MM.1S (cell line): ENCODE results near the gene APOO.

Experiments
- DNase-seq: peaks from one replicate; pipeline ENCODE4 v3.0.0-alpha.2; 2015
- H2AFZ ChIP-seq: fragments of 300-600 bp; sonication (generic); 2 replicates; pipeline ENCODE4 v1.6.0; 2016; ENCODE audit warnings: antibody characterized with exemption, low read length
- H3F3A ChIP-seq: fragments of 300-600 bp; sonication (generic); 2 replicates; pipeline ENCODE4 v1.6.1; 2016; ENCODE audit warnings: mild to moderate bottlenecking, antibody characterized with exemption, low read length, moderate library complexity, mixed read lengths; ENCODE audit not compliant: insufficient read depth
- H3K27ac ChIP-seq: fragments of 300-600 bp; sonication (generic); 2 replicates; pipeline ENCODE4 v1.5.1; 2016; ENCODE audit warnings: mild to moderate bottlenecking, low read length
- H3K27me3 ChIP-seq: fragments of 300-600 bp; sonication (generic); replicated peaks from 2 replicates; pipeline ENCODE4 v1.6.0; 2016; ENCODE audit warnings: low read length; ENCODE audit not compliant: insufficient read depth
- H3K36me3 ChIP-seq: fragments of 300-600 bp; sonication (generic); replicated peaks from 2 replicates; pipeline ENCODE4 v1.6.1; 2016; ENCODE audit warnings: mild to moderate bottlenecking, low read length, mixed read lengths; ENCODE audit not compliant: insufficient read depth
- H3K4me1 ChIP-seq: fragments of 300-600 bp; sonication (generic); 2 replicates; pipeline ENCODE4 v1.6.1; 2016; ENCODE audit warnings: low read length, mixed read lengths
- H3K4me2 ChIP-seq: fragments of 300-600 bp; sonication (generic); 2 replicates; pipeline ENCODE4 v1.6.0; 2016; ENCODE audit warnings: low read depth, low read length
- H3K4me3 ChIP-seq: fragments of 300-600 bp; sonication (generic); 2 replicates; pipeline ENCODE4 v1.5.1; 2016; ENCODE audit warnings: low read length, mixed read lengths
- H3K79me2 ChIP-seq: fragments of 300-600 bp; sonication (generic); 2 replicates; pipeline ENCODE4 v1.6.1; 2016; ENCODE audit warnings: mixed run types, low read length, mixed read lengths
- H3K9ac ChIP-seq: fragments of 300-600 bp; sonication (generic); 2 replicates; pipeline ENCODE4 v1.6.1; 2016; ENCODE audit warnings: low read length, mixed read lengths
- H3K9me2 ChIP-seq: fragments of 300-600 bp; sonication (generic); replicated peaks from 2 replicates; pipeline ENCODE4 v1.6.1; 2016; ENCODE audit warnings: mild to moderate bottlenecking, low read length, mixed read lengths; ENCODE audit not compliant: insufficient read depth
- H3K9me3 ChIP-seq: fragments of 300-600 bp; sonication (generic); replicated peaks from 2 replicates; pipeline ENCODE4 v1.6.1; 2016; ENCODE audit warnings: mild to moderate bottlenecking, low read length, mixed read lengths; ENCODE audit not compliant: insufficient read depth
- H4K20me1 ChIP-seq: fragments of 300-600 bp; sonication (generic); 2 replicates; pipeline ENCODE4 v1.6.1; 2016; ENCODE audit warnings: mild to moderate bottlenecking, low read length, moderate library complexity, mixed read lengths; ENCODE audit not compliant: insufficient read depth
- EZH2 ChIP-seq: fragments of 300-600 bp; sonication (generic); optimal IDR thresholded peaks from 2 replicates; pipeline ENCODE3; 2017; ENCODE audit warnings: low read depth, mild to moderate bottlenecking, antibody characterized with exemption, low read length, mixed read lengths
- EZH2phosphoT487 ChIP-seq: fragments of 300-600 bp; sonication (generic); IDR thresholded peaks from 2 replicates; pipeline ENCODE4 v1.6.1; 2018; ENCODE audit warnings: antibody characterized with exemption, low read length
- TF ChIP-seq, protein P1 (sequence below): fragments of 300-600 bp; sonication (generic); IDR thresholded peaks from 2 replicates; pipeline ENCODE4 v1.5.1; 2016; ENCODE audit warnings: antibody characterized with exemption, low read length, mixed read lengths

APOO gene

DNA sequence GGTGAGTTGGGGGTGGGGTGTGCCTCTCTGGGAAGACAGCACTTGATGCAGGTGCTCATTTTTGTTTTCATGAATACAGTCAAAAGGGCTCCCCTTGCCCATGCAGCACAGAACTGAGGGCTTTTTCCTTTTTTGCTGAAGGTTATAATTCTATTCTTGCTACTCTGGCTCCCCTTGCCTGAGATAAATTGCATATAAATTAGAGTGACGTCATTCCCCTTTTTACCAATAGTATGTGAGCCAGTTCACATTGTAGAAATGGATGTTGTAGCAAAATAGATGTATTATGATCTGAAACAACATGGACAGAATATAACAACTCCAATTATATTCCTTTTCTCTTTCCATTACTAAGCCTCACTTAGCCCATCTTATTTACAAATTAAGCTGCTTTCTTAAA lies 28.4 kb upstream of the APOO start:
- no peak overlapping the region for H2AFZ ChIP-seq
- no peaks in the 10 kb centered on the region for H3K27me3 ChIP-seq
- no peaks in the 10 kb centered on the region for H3K36me3 ChIP-seq
- H4K20me1 ChIP-seq, result no peaks in the 10 kb centered on the region
- 0 out of 2 replicates have a peak, but pooled peaks cover 3% of the 10 kb centered on the region for H3K4me1 ChIP-seq
- DNase-seq, result no peak
- H3K9me3 ChIP-seq, result no peaks in the 10 kb centered on the region
- H3K9me2 ChIP-seq, result no peaks in the 10 kb centered on the region
- TF ChIP-seq EZH2phosphoT487, result no peak
- no peak for TF ChIP-seq EZH2
- TF ChIP-seq, protein P1, sequence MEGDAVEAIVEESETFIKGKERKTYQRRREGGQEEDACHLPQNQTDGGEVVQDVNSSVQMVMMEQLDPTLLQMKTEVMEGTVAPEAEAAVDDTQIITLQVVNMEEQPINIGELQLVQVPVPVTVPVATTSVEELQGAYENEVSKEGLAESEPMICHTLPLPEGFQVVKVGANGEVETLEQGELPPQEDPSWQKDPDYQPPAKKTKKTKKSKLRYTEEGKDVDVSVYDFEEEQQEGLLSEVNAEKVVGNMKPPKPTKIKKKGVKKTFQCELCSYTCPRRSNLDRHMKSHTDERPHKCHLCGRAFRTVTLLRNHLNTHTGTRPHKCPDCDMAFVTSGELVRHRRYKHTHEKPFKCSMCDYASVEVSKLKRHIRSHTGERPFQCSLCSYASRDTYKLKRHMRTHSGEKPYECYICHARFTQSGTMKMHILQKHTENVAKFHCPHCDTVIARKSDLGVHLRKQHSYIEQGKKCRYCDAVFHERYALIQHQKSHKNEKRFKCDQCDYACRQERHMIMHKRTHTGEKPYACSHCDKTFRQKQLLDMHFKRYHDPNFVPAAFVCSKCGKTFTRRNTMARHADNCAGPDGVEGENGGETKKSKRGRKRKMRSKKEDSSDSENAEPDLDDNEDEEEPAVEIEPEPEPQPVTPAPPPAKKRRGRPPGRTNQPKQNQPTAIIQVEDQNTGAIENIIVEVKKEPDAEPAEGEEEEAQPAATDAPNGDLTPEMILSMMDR, result no peak
- H3K79me2 ChIP-seq, result no peaks in the 10 kb centered on the region
- H3K4me2 ChIP-seq, result no peak overlapping the region
- no peak overlapping the region for H3K27ac ChIP-seq
- no peaks in the 10 kb centered on the region for H3F3A ChIP-seq
- H3K4me3 ChIP-seq, result no peak overlapping the region
- no peak overlapping the region for H3K9ac ChIP-seq

GRCh38 chrX:23935106-23935505 lies 27.4 kb upstream of the APOO start:
- H3K36me3 ChIP-seq, result no peaks in the 10 kb centered on the region
- no peaks in the 10 kb centered on the region for H4K20me1 ChIP-seq
- no peaks in the 10 kb centered on the region for H3K79me2 ChIP-seq
- 0 out of 2 replicates have a peak, but pooled peaks cover 6% of the 10 kb centered on the region for H3K4me1 ChIP-seq
- TF ChIP-seq, protein P1, result no peak
- TF ChIP-seq EZH2 (no peak), EZH2phosphoT487 (no peak)
- no peaks in the 10 kb centered on the region for H3F3A ChIP-seq
- no peak overlapping the region for H3K4me2 ChIP-seq
- H3K27me3 ChIP-seq, result no peaks in the 10 kb centered on the region
- DNase-seq, result no peak
- no peak overlapping the region for H2AFZ ChIP-seq
- no peak overlapping the region for H3K27ac ChIP-seq
- H3K9me3 ChIP-seq, result no peaks in the 10 kb centered on the region
- H3K4me3 ChIP-seq, result no peak overlapping the region
- no peaks in the 10 kb centered on the region for H3K9me2 ChIP-seq
- H3K9ac ChIP-seq, result no peak overlapping the region

- TF ChIP-seq EZH2phosphoT487 (no peak), EZH2 (no peak)
- TF ChIP-seq, protein P1, result no peak
- no peaks in the 10 kb centered on the region for H3K9me3 ChIP-seq
- no peaks in the 10 kb centered on the region for H3K27me3 ChIP-seq
- H3K4me1 ChIP-seq, result 0 out of 2 replicates have a peak, but pooled peaks cover 6% of the 10 kb centered on the region
- H3K4me3 ChIP-seq, result no peak overlapping the region
- H4K20me1 ChIP-seq, result no peaks in the 10 kb centered on the region
- H3F3A ChIP-seq, result no peaks in the 10 kb centered on the region
- no peaks in the 10 kb centered on the region for H3K79me2 ChIP-seq
- no peaks in the 10 kb centered on the region for H3K9me2 ChIP-seq
- no peak overlapping the region for H3K4me2 ChIP-seq
- DNase-seq, result no peak
- no peaks in the 10 kb centered on the region for H3K36me3 ChIP-seq
- H3K9ac ChIP-seq, result no peak overlapping the region
- H3K27ac ChIP-seq, result no peak overlapping the region
- H2AFZ ChIP-seq, result no peak overlapping the region
These were observed 24.3 kb upstream of the APOO start for GRCh38 chrX:23932046-23932445.
